SU-DHL-6 (cell line): ENCODE data around the gene GRHL3.

Experiments used
- H2AFZ ChIP-seq: fragments of 200-600 bp; sonication (generic); 2 replicates; pipeline ENCODE4 v1.6.1; 2014; ENCODE audit warnings: low read depth, mild to moderate bottlenecking, moderate library complexity, mixed read lengths, antibody characterized with exemption, low read length; ENCODE audit not compliant: severe bottlenecking
- H3F3A ChIP-seq: fragments of 200-600 bp; shearing (Covaris generic); 2 replicates; pipeline ENCODE4 v1.6.0; 2016; ENCODE audit warnings: antibody characterized with exemption, mild to moderate bottlenecking; ENCODE audit not compliant: insufficient read depth
- H3K27ac ChIP-seq: fragments of 200-600 bp; sonication (generic); 2 replicates; pipeline ENCODE4 v1.5.1; 2016; ENCODE audit warnings: low read depth, mild to moderate bottlenecking, low read length, moderate library complexity, mixed read lengths
- H3K27me3 ChIP-seq: fragments of 200-600 bp; sonication (generic), shearing (Covaris generic); 2 replicates; pipeline ENCODE4 v1.6.0; 2014; ENCODE audit warnings: mild to moderate bottlenecking, low read length
- H3K36me3 ChIP-seq: fragments of 200-600 bp; sonication (generic); 2 replicates; pipeline ENCODE4 v1.6.1; 2014; ENCODE audit warnings: mild to moderate bottlenecking, low read length, mixed read lengths
- H3K4me2 ChIP-seq: fragments of 300-600, 200-600 bp; shearing (Covaris generic), sonication (generic); 2 replicates; pipeline ENCODE4 v1.6.0; 2014; ENCODE audit warnings: low read length, low read depth, mild to moderate bottlenecking; ENCODE audit not compliant: poor library complexity, severe bottlenecking
- H3K4me3 ChIP-seq: fragments of 200-600 bp; sonication (generic); 2 replicates; pipeline ENCODE4 v1.5.1; 2014; ENCODE audit warnings: antibody characterized with exemption, low read length, mild to moderate bottlenecking, mixed read lengths; ENCODE audit not compliant: insufficient read depth, poor library complexity, severe bottlenecking
- H3K79me2 ChIP-seq: fragments of 200-600 bp; sonication (generic); 2 replicates; pipeline ENCODE4 v1.6.1; 2014; ENCODE audit warnings: mild to moderate bottlenecking, low read length, moderate library complexity; ENCODE audit not compliant: insufficient read depth
- H3K9ac ChIP-seq: fragments of 200-600 bp; sonication (generic); 2 replicates; pipeline ENCODE4 v1.7.0; 2014; ENCODE audit warnings: mild to moderate bottlenecking, low read length
- H3K9me2 ChIP-seq: fragments of 200-600 bp; sonication (generic); replicated peaks from 2 replicates; pipeline ENCODE4 v1.6.1; 2014; ENCODE audit warnings: low read length; ENCODE audit not compliant: insufficient read depth
- H3K9me3 ChIP-seq: fragments of 200-600 bp; sonication (generic); 2 replicates; pipeline ENCODE4 v1.6.1; 2014; ENCODE audit warnings: low read length, mixed read lengths; ENCODE audit not compliant: insufficient read depth
- H4K20me1 ChIP-seq: fragments of 200-600 bp; sonication (generic); 2 replicates; pipeline ENCODE4 v1.6.1; 2014; ENCODE audit warnings: low read depth, mild to moderate bottlenecking, antibody characterized with exemption, low read length, moderate library complexity, mixed read lengths
- CTCF ChIP-seq: fragments of 200-600 bp; sonication (generic); IDR thresholded peaks from one replicate; pipeline ENCODE4 v1.5.1; 2017; ENCODE audit warnings: antibody characterized with exemption, mild to moderate bottlenecking, low read length, moderate library complexity; ENCODE audit not compliant: insufficient read depth, poor library complexity, severe bottlenecking
- EZH2phosphoT487 ChIP-seq: fragments of 200-600 bp; sonication (generic), shearing (Covaris generic); conservative IDR thresholded peaks from 2 replicates; pipeline ENCODE4 v1.6.1; 2018; ENCODE audit warnings: mild to moderate bottlenecking, antibody characterized with exemption, low read length, moderate library complexity, mixed read lengths

Gene GRHL3

GRCh38 chr1:24389231-24389678 lies 70.1 kb downstream of the GRHL3 start:
- Histone ChIP-seq H2AFZ (no peak overlapping the region), H3K27me3 (no peaks in the 10 kb centered on the region)
- TF ChIP-seq CTCF: no peak
- no peak for TF ChIP-seq EZH2phosphoT487

GRCh38 chr1:24390924-24391782 lies 72.0 kb downstream of the GRHL3 start:
- H3K27me3 ChIP-seq: no peaks in the 10 kb centered on the region
- peak overlapping the region; percentile 72 for H2AFZ ChIP-seq
- no peaks in the 10 kb centered on the region for H3K79me2 ChIP-seq
- H3K9me3 ChIP-seq: no peaks in the 10 kb centered on the region
- peak; percentile 95 for TF ChIP-seq CTCF
- TF ChIP-seq EZH2phosphoT487: no peak
- H3K36me3 ChIP-seq: no peaks in the 10 kb centered on the region
- no peaks in the 10 kb centered on the region for H4K20me1 ChIP-seq
- peaks cover 31% of the 10 kb centered on the region for H3F3A ChIP-seq
- peak overlapping the region; percentile 83 for H3K4me2 ChIP-seq
- peak overlapping the region; percentile 56 for H3K9ac ChIP-seq
- no peaks in the 10 kb centered on the region for H3K9me2 ChIP-seq
- H3K4me3 ChIP-seq: peak overlapping the region; percentile 45
- H3K27ac ChIP-seq: peak overlapping the region; percentile 92

More at GRCh38 chr1:24389231-24389678, 70.1 kb downstream of the GRHL3 start:
- Histone ChIP-seq H3K27ac (no peak overlapping the region), H3K9me2 (no peaks in the 10 kb centered on the region), H3K4me3 (no peak overlapping the region), H3K36me3 (no peaks in the 10 kb centered on the region), H3K4me2 (no peak overlapping the region), H3K9ac (no peak overlapping the region), H3F3A (peaks cover 23% of the 10 kb centered on the region), H3K79me2 (no peaks in the 10 kb centered on the region), H3K9me3 (no peaks in the 10 kb centered on the region), H4K20me1 (no peaks in the 10 kb centered on the region)

GRCh38 chr1:24391882-24392603 lies 72.9 kb downstream of the GRHL3 start:
- no peaks in the 10 kb centered on the region for H3K36me3 ChIP-seq

More at GRCh38 chr1:24391882-24392603, 72.9 kb downstream of the GRHL3 start:
- no peak for TF ChIP-seq EZH2phosphoT487
- TF ChIP-seq CTCF: peak; percentile 81
- Histone ChIP-seq H2AFZ (peak overlapping the region; percentile 72), H3F3A (peaks cover 31% of the 10 kb centered on the region), H3K9ac (peak overlapping the region; percentile 56), H3K27ac (peak overlapping the region; percentile 92), H3K9me3 (no peaks in the 10 kb centered on the region), H3K9me2 (no peaks in the 10 kb centered on the region), H3K4me3 (peak overlapping the region; percentile 45), H3K4me2 (peak overlapping the region; percentile 83), H3K79me2 (no peaks in the 10 kb centered on the region), H4K20me1 (no peaks in the 10 kb centered on the region), H3K27me3 (no peaks in the 10 kb centered on the region)
